NCI-H748 treated with DMSO at 0.1 percent for 48 hours (cell line): ENCODE results near the gene SLC5A6.

Experiments used
- DNase-seq: peaks from one replicate; lab custom pipeline; 2025; lab: John Stamatoyannopoulos, UW

The SLC5A6 gene

GRCh38 chr2:27175330-27175729 is 36.7 kb downstream of the SLC5A6 start:
- DNase-seq: no peak

DNA sequence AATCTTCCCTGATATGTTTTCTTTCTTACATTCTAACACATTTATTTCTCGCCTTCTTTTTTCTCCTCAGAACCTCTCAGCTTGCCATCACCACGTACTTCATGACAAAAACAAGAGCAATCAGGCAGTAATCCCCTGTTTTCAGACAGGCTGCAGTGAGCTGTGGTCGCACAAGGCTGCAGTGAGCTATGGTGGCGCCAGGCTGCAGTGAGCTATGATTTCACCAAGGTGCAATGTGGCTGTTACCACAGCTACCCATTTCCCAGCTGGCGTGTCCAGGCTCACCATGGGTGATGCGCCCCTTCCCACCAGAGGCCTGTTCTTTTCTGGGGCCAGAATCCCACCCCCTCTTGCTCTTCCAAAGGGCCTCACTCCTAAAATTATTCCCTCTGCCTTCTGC is 37.4 kb downstream of the SLC5A6 start:
- no peak for DNase-seq

DNA sequence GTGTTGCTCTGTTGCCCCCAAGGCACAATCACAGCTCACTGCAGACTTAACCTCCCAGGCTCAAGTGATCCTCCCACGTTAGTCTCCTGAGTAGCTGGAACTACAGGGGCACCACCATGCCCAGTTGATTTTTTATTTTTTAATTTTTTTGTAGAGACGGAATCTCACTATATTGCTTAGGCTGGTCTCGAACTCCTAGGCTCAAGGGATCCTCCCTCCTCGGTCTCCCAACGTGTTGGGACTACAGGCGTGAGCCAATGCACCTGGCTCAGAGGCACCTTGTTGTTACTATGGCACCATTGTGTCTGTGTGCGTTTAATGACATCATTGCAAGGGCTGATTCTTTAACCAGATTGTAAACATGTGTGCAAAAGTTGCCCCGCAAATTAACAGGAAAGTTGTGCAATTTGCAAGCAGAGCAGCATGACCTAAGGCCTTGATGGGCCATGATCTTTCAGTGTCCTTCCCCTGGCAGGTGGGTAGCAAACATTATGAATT is 40.7 kb downstream of the SLC5A6 start:
- no peak for DNase-seq

DNA sequence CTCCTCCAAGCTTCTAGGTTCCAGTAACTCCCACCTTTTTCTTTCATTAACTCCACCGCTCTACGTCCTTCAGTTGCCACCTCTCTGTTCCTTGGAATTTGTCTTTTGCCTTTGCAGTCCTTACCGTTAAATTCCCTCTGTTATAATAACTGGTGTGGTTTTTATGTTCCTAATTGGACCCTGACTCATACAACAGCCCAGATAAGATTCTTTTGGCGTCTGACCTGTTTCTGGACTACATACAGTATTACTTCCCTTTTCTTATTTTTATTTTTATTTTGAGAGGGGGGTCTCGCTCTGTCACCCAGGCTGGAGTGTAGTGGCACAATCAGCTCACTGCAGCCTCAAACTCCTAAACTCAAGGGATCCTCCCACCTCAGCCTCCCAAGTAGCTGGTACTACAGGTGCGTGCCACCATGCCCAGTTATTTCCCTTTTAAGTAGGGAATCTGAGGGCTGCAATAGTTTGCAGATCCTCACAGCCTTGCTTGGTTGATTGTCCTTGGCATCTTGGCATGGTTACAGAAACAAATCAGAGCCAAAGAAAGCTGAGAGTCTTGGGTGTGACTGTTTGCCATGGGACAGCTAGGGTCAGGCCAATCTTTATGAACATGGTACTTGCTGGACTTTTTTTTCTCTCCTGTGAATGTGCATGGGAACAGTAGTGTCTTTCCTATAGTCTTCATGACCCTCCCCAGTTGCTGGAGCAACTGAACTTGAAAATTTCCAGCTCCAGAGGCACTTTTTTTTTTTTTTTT is 41.3 kb downstream of the SLC5A6 start:
- DNase-seq: no peak

- DNase-seq: no peak
These were observed 46.9 kb downstream of the SLC5A6 start for GRCh38 chr2:27164960-27165763.

DNA sequence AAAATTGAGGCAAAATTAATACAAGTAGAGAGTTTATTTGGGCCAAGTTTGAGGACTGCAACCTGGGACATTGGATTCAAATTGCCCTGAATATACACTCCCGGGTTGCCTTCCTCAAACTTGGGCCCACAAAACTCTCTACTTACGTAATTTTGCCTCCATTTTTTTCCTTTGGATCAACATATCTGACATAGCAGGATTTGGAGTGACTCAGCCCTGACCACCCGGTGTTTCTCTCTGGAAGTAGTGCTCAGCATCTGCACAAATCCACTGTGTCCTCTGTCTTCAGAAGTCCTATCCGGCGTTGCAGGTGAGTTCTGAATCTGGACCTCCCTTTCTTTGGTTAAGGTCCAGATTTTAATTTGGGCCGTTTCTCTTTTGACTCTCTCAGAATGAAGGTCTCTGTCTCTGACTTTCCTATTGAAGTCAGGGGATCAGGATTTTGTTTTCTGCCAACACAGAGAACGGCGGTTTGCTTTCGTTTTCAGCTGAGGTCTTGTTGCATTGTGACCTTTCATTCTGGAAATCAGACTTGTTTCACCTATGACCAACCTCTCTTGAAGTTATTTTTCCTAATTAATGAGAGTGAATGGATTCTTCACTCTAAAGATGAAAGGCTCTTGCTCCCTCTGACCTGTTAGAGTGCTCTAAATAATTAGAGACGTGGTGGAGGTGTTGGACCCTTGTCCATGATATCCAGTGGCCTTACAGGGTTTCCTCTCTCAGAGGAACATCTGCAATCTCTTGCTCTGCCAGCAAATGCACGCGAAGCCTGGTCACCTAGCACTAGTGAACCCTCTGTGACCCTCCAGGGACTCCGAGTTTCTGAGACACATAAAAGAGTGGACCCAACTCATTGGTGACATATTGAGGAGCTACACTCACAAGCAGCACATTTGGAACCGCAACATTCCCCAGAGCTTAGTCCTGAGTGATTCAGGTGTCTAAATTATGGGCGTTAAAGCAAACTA is 49.6 kb downstream of the SLC5A6 start:
- no peak for DNase-seq

GRCh38 chr2:27160191-27160590 is 51.9 kb downstream of the SLC5A6 start:
- no peak for DNase-seq

GRCh38 chr2:27159271-27159670 is 52.8 kb downstream of the SLC5A6 start:
- DNase-seq: no peak

DNA sequence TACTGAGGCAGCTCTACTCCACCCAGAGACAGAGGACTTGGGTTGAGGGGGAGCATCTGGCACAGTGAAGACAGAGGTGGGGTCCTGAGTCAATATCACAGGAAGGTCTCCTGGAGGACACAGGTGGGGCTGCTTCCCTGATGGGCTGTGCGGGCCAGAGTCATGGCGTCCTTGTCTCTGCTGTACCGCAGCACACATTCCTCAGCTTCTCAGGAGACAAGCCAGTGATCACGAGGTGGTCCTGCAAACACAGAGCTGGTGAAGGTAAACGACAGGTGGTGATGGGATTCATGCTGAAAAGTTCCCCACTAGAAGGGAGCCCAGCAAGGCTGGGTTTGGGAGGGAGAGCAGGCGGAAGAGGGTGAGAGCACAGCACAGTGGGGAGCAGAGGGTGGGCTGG is 53.6 kb downstream of the SLC5A6 start:
- no peak for DNase-seq

DNA sequence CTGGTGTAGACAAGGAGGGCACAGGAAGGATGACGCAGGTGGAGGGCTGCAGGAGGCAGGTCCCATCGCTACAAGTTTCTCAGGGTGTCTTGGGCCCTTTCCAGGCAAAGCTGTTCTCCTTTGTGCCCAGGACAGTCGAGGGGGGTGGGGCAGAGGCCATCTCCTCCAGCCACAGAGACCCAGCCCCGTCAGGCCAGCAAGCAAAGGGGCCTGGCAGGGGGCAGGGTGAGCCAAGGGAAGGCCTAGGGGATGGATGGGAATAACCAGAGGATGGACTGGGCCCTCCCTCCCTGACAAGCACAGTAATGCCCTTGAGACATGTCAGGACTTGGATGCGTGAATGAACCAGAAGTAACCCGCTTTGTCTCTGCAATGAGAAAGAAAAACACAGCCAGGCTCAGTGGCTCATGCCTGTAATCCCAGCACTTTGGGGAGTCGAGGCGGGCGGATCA is 57.0 kb downstream of the SLC5A6 start:
- DNase-seq: no peak

- no peak for DNase-seq
These were observed 57.6 kb downstream of the SLC5A6 start for GRCh38 chr2:27154488-27154887.

- no peak for DNase-seq
These were observed 59.1 kb downstream of the SLC5A6 start for GRCh38 chr2:27152796-27153464.

- no peak for DNase-seq
These were observed 59.8 kb downstream of the SLC5A6 start for GRCh38 chr2:27152102-27152795.

GRCh38 chr2:27150639-27151230 is 61.3 kb downstream of the SLC5A6 start:
- DNase-seq: no peak
